OCI-M2 (cell line): ENCODE measurements around the gene LTB4R.
"Not testable (repeated sequence)": the region's sequence is repeated elsewhere in the genome, so short reads cannot be mapped to it uniquely, and the experiment has no call there.

Source experiments
- DNase-seq: peaks from one replicate; lab custom pipeline; 2025; ENCODE audit not compliant: unreplicated experiment; lab: John Stamatoyannopoulos, UW

LTB4R gene

GRCh38 chr14:24338843-24339242 is 27.5 kb downstream of the LTB4R start:
- no peak for DNase-seq

GRCh38 chr14:24339284-24340151 is 28.2 kb downstream of the LTB4R start, which contains the start of gene RIPK3:
Gene RIPK3, minus strand, starts transcription at chr14:24339991. Its CDS starts 165 bp downstream, at chr14:24339826.
- no peak for DNase-seq

GRCh38 chr14:24340606-24341005 is 29.3 kb downstream of the LTB4R start:
- DNase-seq: no peak

- no peak for DNase-seq
These were observed 31.6 kb downstream of the LTB4R start for GRCh38 chr14:24342889-24343288.

- no peak for DNase-seq
These were observed 32.7 kb downstream of the LTB4R start for GRCh38 chr14:24343795-24344660.

GRCh38 chr14:24347134-24347533 is 35.8 kb downstream of the LTB4R start:
- DNase-seq: no peak

- no peak for DNase-seq
These were observed 36.9 kb downstream of the LTB4R start for GRCh38 chr14:24348186-24348585.

- no peak for DNase-seq
These were observed 38.4 kb downstream of the LTB4R start for GRCh38 chr14:24349742-24350141.

- DNase-seq: no peak
These were observed 40.2 kb downstream of the LTB4R start for GRCh38 chr14:24351517-24351916.

- no peak for DNase-seq
These were observed 42.5 kb downstream of the LTB4R start for GRCh38 chr14:24353559-24354481.

GRCh38 chr14:24354482-24354825 is 43.2 kb downstream of the LTB4R start:
- DNase-seq: not testable (repeated sequence)

GRCh38 chr14:24355009-24355408 is 43.7 kb downstream of the LTB4R start:
- DNase-seq: no peak

- no peak for DNase-seq
These were observed 44.9 kb downstream of the LTB4R start for GRCh38 chr14:24356208-24356607.

GRCh38 chr14:24360281-24360680 is 49.0 kb downstream of the LTB4R start:
- DNase-seq: no peak

- DNase-seq: no peak
These were observed 50.0 kb downstream of the LTB4R start for GRCh38 chr14:24361326-24361725.

- DNase-seq: no peak
These were observed 51.1 kb downstream of the LTB4R start for GRCh38 chr14:24362241-24362960.

- DNase-seq: no peak
These were observed 52.1 kb downstream of the LTB4R start for GRCh38 chr14:24363401-24363800.

GRCh38 chr14:24364841-24365240 is 53.5 kb downstream of the LTB4R start:
- no peak for DNase-seq

- DNase-seq: no peak
These were observed 54.5 kb downstream of the LTB4R start for GRCh38 chr14:24365600-24366412.

GRCh38 chr14:24366413-24366720 is 55.1 kb downstream of the LTB4R start:
- no peak for DNase-seq
